Stimulated activated CD8-positive, alpha-beta memory T cell treated with anti-CD3 and anti-CD28 coated beads, Interleukin-7, amount 100 ng/mL, for 24 hours (primary cell): ENCODE results near the gene EIF2B2.
"Not testable (repeated sequence)": the region's sequence is repeated elsewhere in the genome, so short reads cannot be mapped to it uniquely, and the experiment has no call there.

ENCODE experiments used
- DNase-seq: peaks from one replicate; pipeline ENCODE4 v3.0.0-alpha.2; 2020; ENCODE audit warnings: low read depth

EIF2B2 gene

GRCh38 chr14:74995781-74996180, 6.9 kb upstream of the EIF2B2 start:
- not testable (repeated sequence) for DNase-seq

- DNase-seq = no peak
Measured at GRCh38 chr14:75001261-75001660, 1.5 kb upstream of the EIF2B2 start.

GRCh38 chr14:75001899-75002298, 822 bp upstream of the EIF2B2 start:
- DNase-seq = no peak

- DNase-seq = no peak
Measured at GRCh38 chr14:75003250-75004027, 718 bp downstream of the EIF2B2 start.

GRCh38 chr14:75005357-75005756, 2.6 kb downstream of the EIF2B2 start:
- DNase-seq = no peak

- DNase-seq = no peak
Measured at GRCh38 chr14:75009176-75009575, 6.5 kb downstream of the EIF2B2 start.

- DNase-seq = no peak
Measured at GRCh38 chr14:75010472-75011093, 7.9 kb downstream of the EIF2B2 start.

GRCh38 chr14:75011356-75011994, 8.8 kb downstream of the EIF2B2 start:
- DNase-seq = no peak

- DNase-seq = no peak
Measured at GRCh38 chr14:75013290-75013689, 10.6 kb downstream of the EIF2B2 start.

GRCh38 chr14:75015496-75015895, 12.8 kb downstream of the EIF2B2 start:
- no peak for DNase-seq

- DNase-seq = no peak
Measured at GRCh38 chr14:75016815-75017214, 14.1 kb downstream of the EIF2B2 start.

- no peak for DNase-seq
Measured at GRCh38 chr14:75018694-75019093, 16.0 kb downstream of the EIF2B2 start.

- no peak for DNase-seq
Measured at GRCh38 chr14:75022655-75023054, 19.9 kb downstream of the EIF2B2 start.

GRCh38 chr14:75023108-75023507, 20.4 kb downstream of the EIF2B2 start:
- no peak for DNase-seq

- DNase-seq = no peak
Measured at GRCh38 chr14:75025082-75025481, 22.4 kb downstream of the EIF2B2 start.

- DNase-seq = no peak
Measured at GRCh38 chr14:75025876-75026275, 23.2 kb downstream of the EIF2B2 start.

GRCh38 chr14:75030147-75030546, 27.4 kb downstream of the EIF2B2 start:
- DNase-seq = no peak

GRCh38 chr14:75032939-75033338, 30.2 kb downstream of the EIF2B2 start:
- DNase-seq = no peak

GRCh38 chr14:75040507-75040906, 37.8 kb downstream of the EIF2B2 start:
- no peak for DNase-seq

- DNase-seq = no peak
Measured at GRCh38 chr14:75040959-75041358, 38.2 kb downstream of the EIF2B2 start.

- no peak for DNase-seq
Measured at GRCh38 chr14:75041613-75042012, 38.9 kb downstream of the EIF2B2 start.

GRCh38 chr14:75042035-75042434, 39.3 kb downstream of the EIF2B2 start:
- DNase-seq = no peak

- DNase-seq = no peak
Measured at GRCh38 chr14:75044322-75044721, 41.6 kb downstream of the EIF2B2 start.
